ENCODE data around the gene KRT15.

Gene KRT15

GRCh38 chr17:41516830-41517283, 1.8 kb downstream of the KRT15 start:
- Mint-ChIP-seq H3K36me3 (ENCODE audit: low read depth) (no peaks in the 10 kb centered on the region), H3K27me3 (ENCODE audit: low read depth) (peaks cover 31% of the 10 kb centered on the region), H3K4me1 (peaks cover 13% of the 10 kb centered on the region), H3K4me3 (no peak overlapping the region), H3K27ac (no peak overlapping the region), H3K9me3 (no peaks in the 10 kb centered on the region)
- no peak for TF ChIP-seq CTCF (IDR thresholded peaks at IDR 0.05; ENCODE audit: unreplicated experiment in 3 of 3)

- Mint-ChIP-seq H3K27me3 (ENCODE audit: low read depth) (peaks cover 26% of the 10 kb centered on the region), H3K4me1 (peaks cover 13% of the 10 kb centered on the region), H3K36me3 (ENCODE audit: low read depth) (no peaks in the 10 kb centered on the region), H3K4me3 (no peak overlapping the region), H3K9me3 (no peaks in the 10 kb centered on the region), H3K27ac (no peak overlapping the region)
- TF ChIP-seq CTCF (IDR thresholded peaks at IDR 0.05; ENCODE audit: unreplicated experiment in 3 of 3) = no peak
Observed at GRCh38 chr17:41516147-41516829, 2.4 kb downstream of the KRT15 start.

- H3K27me3 Mint-ChIP-seq (ENCODE audit: low read depth) = peaks cover 21% of the 10 kb centered on the region
- no peak overlapping the region for H3K4me3 Mint-ChIP-seq
- no peaks in the 10 kb centered on the region for H3K36me3 Mint-ChIP-seq (ENCODE audit: low read depth)
- H3K9me3 Mint-ChIP-seq = no peaks in the 10 kb centered on the region
- no peak for TF ChIP-seq CTCF (IDR thresholded peaks at IDR 0.05; ENCODE audit: unreplicated experiment in 3 of 3)
- no peak overlapping the region for H3K27ac Mint-ChIP-seq
- no peaks in the 10 kb centered on the region for H3K4me1 Mint-ChIP-seq
Observed at GRCh38 chr17:41513168-41513547, 5.5 kb downstream of the KRT15 start.

- TF ChIP-seq CTCF (IDR thresholded peaks at IDR 0.05; ENCODE audit: unreplicated experiment in 3 of 3) = no peak
- H3K9me3 Mint-ChIP-seq = no peaks in the 10 kb centered on the region
- peaks cover 23% of the 10 kb centered on the region for H3K27me3 Mint-ChIP-seq (ENCODE audit: low read depth)
- H3K36me3 Mint-ChIP-seq (ENCODE audit: low read depth) = no peaks in the 10 kb centered on the region
- no peak overlapping the region for H3K4me3 Mint-ChIP-seq
- H3K4me1 Mint-ChIP-seq = no peaks in the 10 kb centered on the region
- no peak overlapping the region for H3K27ac Mint-ChIP-seq
Observed at GRCh38 chr17:41512546-41513167, 6.0 kb downstream of the KRT15 start.

GRCh38 chr17:41511716-41512115, 7.0 kb downstream of the KRT15 start:
- no peak overlapping the region for H3K4me3 Mint-ChIP-seq
- no peak for TF ChIP-seq CTCF (IDR thresholded peaks at IDR 0.05; ENCODE audit: unreplicated experiment in 3 of 3)
- no peaks in the 10 kb centered on the region for H3K9me3 Mint-ChIP-seq
- no peaks in the 10 kb centered on the region for H3K36me3 Mint-ChIP-seq (ENCODE audit: low read depth)
- peaks cover 29% of the 10 kb centered on the region for H3K27me3 Mint-ChIP-seq (ENCODE audit: low read depth)
- H3K27ac Mint-ChIP-seq = no peak overlapping the region
- no peaks in the 10 kb centered on the region for H3K4me1 Mint-ChIP-seq

- no peak overlapping the region for H3K27ac Mint-ChIP-seq
- no peak overlapping the region for H3K4me3 Mint-ChIP-seq
- H3K36me3 Mint-ChIP-seq (ENCODE audit: low read depth) = no peaks in the 10 kb centered on the region
- H3K27me3 Mint-ChIP-seq (ENCODE audit: low read depth) = peaks cover 32% of the 10 kb centered on the region
- TF ChIP-seq CTCF (IDR thresholded peaks at IDR 0.05; ENCODE audit: unreplicated experiment in 3 of 3) = no peak
- no peaks in the 10 kb centered on the region for H3K4me1 Mint-ChIP-seq
- no peaks in the 10 kb centered on the region for H3K9me3 Mint-ChIP-seq
Observed at GRCh38 chr17:41511116-41511515, 7.6 kb downstream of the KRT15 start.
